K562 (cell line): ENCODE data around the gene ARMH1. TPM values are rescaled to one million over a fixed set of nuclear protein-coding genes. Genes with fewer than 3 reads are reported as not detected.

Source experiments
- ELF2 ChIP-seq: fragments of 250-450 bp; sonication (Bioruptor Pico); IDR thresholded peaks from 2 replicates; pipeline ENCODE4 v1.5.0; 2021; ENCODE audit warnings: mild to moderate bottlenecking
- EZH2 ChIP-seq: IDR thresholded peaks from 2 replicates; pipeline ENCODE4 v1.6.1; 2012; ENCODE audit warnings: low read depth, mild to moderate bottlenecking, inconsistent platforms, low read length, borderline replicate concordance
- FOXK2 ChIP-seq, 2 experiments: fragments of 450-650 bp; IDR thresholded peaks in 1 of 2; conservative IDR thresholded peaks in 1 of 2; 2 replicates each; pipeline ENCODE4 v1.6.1; 2016; ENCODE audit warnings: low read depth in 2 of 2, mild to moderate bottlenecking in 1 of 2
- FUS ChIP-seq: fragments of 200-400 bp; formaldehyde crosslinking; optimal IDR thresholded peaks from 2 replicates; pipeline ENCODE3; 2017; ENCODE audit warnings: low read depth, low read length
- GABPB1 ChIP-seq: sonication (generic); formaldehyde crosslinking; IDR thresholded peaks from 2 replicates; pipeline ENCODE4 v1.8.0; 2022; ENCODE audit warnings: mild to moderate bottlenecking, missing genetic modification reagents
- MTA1 ChIP-seq: fragments of 450-650 bp; IDR thresholded peaks from 2 replicates; pipeline ENCODE4 v1.6.1; 2017; ENCODE audit warnings: borderline replicate concordance
- NFYB ChIP-seq: IDR thresholded peaks from 2 replicates; pipeline ENCODE4 v1.6.1; 2011; ENCODE audit warnings: mild to moderate bottlenecking, moderate library complexity; ENCODE audit not compliant: insufficient read length; ENCODE audit errors: extremely low read depth
- PHTF2 ChIP-seq: fragments of 250-450 bp; sonication (Bioruptor Pico); IDR thresholded peaks from 2 replicates; pipeline ENCODE4 v1.5.0; 2021; ENCODE audit warnings: mild to moderate bottlenecking
- PYGO2 ChIP-seq: fragments of 450-650 bp; IDR thresholded peaks from 2 replicates; pipeline ENCODE4 v1.6.1; 2016; ENCODE audit warnings: mild to moderate bottlenecking, missing genetic modification characterization, moderate library complexity, missing compliant biosample characterization
- SAP30 ChIP-seq: fragments of 200-600 bp; sonication (generic); IDR thresholded peaks from 2 replicates; pipeline ENCODE4 v1.6.1; 2012; ENCODE audit warnings: borderline replicate concordance, low read depth, mild to moderate bottlenecking, moderate library complexity, low read length, control low read depth, inconsistent platforms; ENCODE audit not compliant: insufficient read depth, poor library complexity, severe bottlenecking
- SIRT6 ChIP-seq: IDR thresholded peaks from one replicate; pipeline ENCODE4 v1.6.1; 2012; ENCODE audit warnings: low read depth, mild to moderate bottlenecking, control low read depth, inconsistent platforms, low read length, moderate library complexity
- SREBF1 ChIP-seq: fragments of 150-350 bp; IDR thresholded peaks from 2 replicates; pipeline ENCODE4 v1.6.1; 2014; ENCODE audit warnings: antibody characterized with exemption, low read depth, low read length, borderline replicate concordance
- TEAD1 ChIP-seq, 2 experiments: fragments of 450-650 bp in 1 of 2; sonication (generic) in 1 of 2; formaldehyde crosslinking; IDR thresholded peaks; 2 replicates each; pipeline versions ENCODE4 v1.4.0 to v1.8.0; 2020 to 2022; ENCODE audit warnings: mild to moderate bottlenecking in 2 of 2, missing genetic modification reagents in 1 of 2
- ZBTB12 ChIP-seq: fragments of 250-450 bp; sonication (Bioruptor Pico); IDR thresholded peaks from 2 replicates; pipeline ENCODE4 v1.4.0; 2020
- ZNF263 ChIP-seq: sonication (generic); formaldehyde crosslinking; IDR thresholded peaks from 2 replicates; pipeline ENCODE4 v1.8.0; 2022; ENCODE audit warnings: mild to moderate bottlenecking, missing genetic modification reagents, borderline replicate concordance
- ZNF408 ChIP-seq: fragments of 250-450 bp; sonication (Bioruptor Pico); IDR thresholded peaks from 2 replicates; pipeline ENCODE4 v1.4.0; 2020; ENCODE audit warnings: low read depth, mild to moderate bottlenecking, moderate library complexity
- ZNF586 ChIP-seq: fragments of 450-650 bp; formaldehyde crosslinking; conservative IDR thresholded peaks from 2 replicates; pipeline ENCODE4 v1.4.0; 2020; ENCODE audit warnings: mild to moderate bottlenecking, moderate library complexity
- polyA plus RNA-seq, 8 experiments: library from polyadenylated mRNA; depleted of rRNA in 4 of 8; stranded (reverse) in 5 of 8; unstranded in 3 of 8; fragments of >200 nt; fragmentation: Nextera tagmentation in 2 of 8; fragmentation: Illumina TruSeq in 1 of 8; extraction: Ambion mirVana in 2 of 8; extraction: Trizol in 1 of 8; gene quantifications; 2 replicates each; pipeline versions ENCODE4 v1.2.1 to v1.2.3, GENCODE V29; 2011 to 2014; ENCODE audit warnings: inconsistent platforms in 1 of 8, missing spikeins in 1 of 8
- total RNA-seq, 7 experiments: library from RNA; depleted of rRNA in 6 of 7; stranded (reverse); fragments of >200 nt in 6 of 7; fragmentation: Illumina TruSeq in 2 of 7; extraction: Trizol in 2 of 7; gene quantifications; 2 replicates each; pipeline versions ENCODE4 v1.2.1 to v1.2.3, GENCODE V29; 2011 to 2021; ENCODE audit warnings: low replicate concordance in 1 of 7
- TF ChIP-seq, protein P1 (sequence below): fragments of 250-450 bp; sonication (Bioruptor Pico); IDR thresholded peaks from 2 replicates; pipeline ENCODE4 v1.4.0; 2020; ENCODE audit warnings: mild to moderate bottlenecking, moderate library complexity, borderline replicate concordance
- TF ChIP-seq, protein P2 (sequence below): fragments of 450-650 bp; IDR thresholded peaks from 2 replicates; pipeline ENCODE4 v1.6.1; 2017; ENCODE audit warnings: mild to moderate bottlenecking, moderate library complexity

Gene ARMH1
- total and polyA plus RNA-seq, 9 of the 15 experiments (the other 6 are each of a cell fraction or from before 2014, with no cell fraction given): 0.41 TPM; not detected in 8

- TF ChIP-seq, protein P1, sequence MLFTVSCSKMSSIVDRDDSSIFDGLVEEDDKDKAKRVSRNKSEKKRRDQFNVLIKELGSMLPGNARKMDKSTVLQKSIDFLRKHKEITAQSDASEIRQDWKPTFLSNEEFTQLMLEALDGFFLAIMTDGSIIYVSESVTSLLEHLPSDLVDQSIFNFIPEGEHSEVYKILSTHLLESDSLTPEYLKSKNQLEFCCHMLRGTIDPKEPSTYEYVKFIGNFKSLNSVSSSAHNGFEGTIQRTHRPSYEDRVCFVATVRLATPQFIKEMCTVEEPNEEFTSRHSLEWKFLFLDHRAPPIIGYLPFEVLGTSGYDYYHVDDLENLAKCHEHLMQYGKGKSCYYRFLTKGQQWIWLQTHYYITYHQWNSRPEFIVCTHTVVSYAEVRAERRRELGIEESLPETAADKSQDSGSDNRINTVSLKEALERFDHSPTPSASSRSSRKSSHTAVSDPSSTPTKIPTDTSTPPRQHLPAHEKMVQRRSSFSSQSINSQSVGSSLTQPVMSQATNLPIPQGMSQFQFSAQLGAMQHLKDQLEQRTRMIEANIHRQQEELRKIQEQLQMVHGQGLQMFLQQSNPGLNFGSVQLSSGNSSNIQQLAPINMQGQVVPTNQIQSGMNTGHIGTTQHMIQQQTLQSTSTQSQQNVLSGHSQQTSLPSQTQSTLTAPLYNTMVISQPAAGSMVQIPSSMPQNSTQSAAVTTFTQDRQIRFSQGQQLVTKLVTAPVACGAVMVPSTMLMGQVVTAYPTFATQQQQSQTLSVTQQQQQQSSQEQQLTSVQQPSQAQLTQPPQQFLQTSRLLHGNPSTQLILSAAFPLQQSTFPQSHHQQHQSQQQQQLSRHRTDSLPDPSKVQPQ (CRISPR knock-in tag): no peak
- TF ChIP-seq SREBF1: peak; percentile 78; the same call in 1 of the 2 replicates
- peak in 1 of 2 experiments; percentile 71; a peak in 2 of 4 replicates for TF ChIP-seq FOXK2 (conservative IDR thresholded peaks at IDR 0.05 in 1 of 2, IDR thresholded peaks at IDR 0.05 in 1 of 2; ENCODE audit: low read depth in 2 of 2)
- peak; percentile 6 for TF ChIP-seq SIRT6
- TF ChIP-seq PHTF2 (CRISPR knock-in tag): no peak
- TF ChIP-seq EZH2: no peak
- no peak for TF ChIP-seq ZNF586 (CRISPR knock-in tag)
- TF ChIP-seq NFYB: no peak
- TF ChIP-seq ELF2: peak; percentile 84
- TF ChIP-seq FUS: peak; percentile 76
- no peak for TF ChIP-seq TEAD1 (CRISPR knock-in tag; IDR thresholded peaks at IDR 0.05)
- TF ChIP-seq, protein P2, sequence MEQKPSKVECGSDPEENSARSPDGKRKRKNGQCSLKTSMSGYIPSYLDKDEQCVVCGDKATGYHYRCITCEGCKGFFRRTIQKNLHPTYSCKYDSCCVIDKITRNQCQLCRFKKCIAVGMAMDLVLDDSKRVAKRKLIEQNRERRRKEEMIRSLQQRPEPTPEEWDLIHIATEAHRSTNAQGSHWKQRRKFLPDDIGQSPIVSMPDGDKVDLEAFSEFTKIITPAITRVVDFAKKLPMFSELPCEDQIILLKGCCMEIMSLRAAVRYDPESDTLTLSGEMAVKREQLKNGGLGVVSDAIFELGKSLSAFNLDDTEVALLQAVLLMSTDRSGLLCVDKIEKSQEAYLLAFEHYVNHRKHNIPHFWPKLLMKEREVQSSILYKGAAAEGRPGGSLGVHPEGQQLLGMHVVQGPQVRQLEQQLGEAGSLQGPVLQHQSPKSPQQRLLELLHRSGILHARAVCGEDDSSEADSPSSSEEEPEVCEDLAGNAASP: no peak
- no peak for TF ChIP-seq PYGO2 (tag)
- TF ChIP-seq GABPB1 (CRISPR knock-in tag): peak; percentile 65
- peak; percentile 92 for TF ChIP-seq SAP30
- no peak for TF ChIP-seq MTA1
- TF ChIP-seq ZNF263 (CRISPR knock-in tag): no peak
- TF ChIP-seq ZNF408 (CRISPR knock-in tag): no peak
- TF ChIP-seq ZBTB12: no peak
Observed at GRCh38 chr1:44631647-44632539, 42.6 kb upstream of the ARMH1 start (continued).
